ENCODE data around the gene TOMM40L.
"Not testable (repeated sequence)": the region's sequence is repeated elsewhere in the genome, so short reads cannot be mapped to it uniquely, and the experiment has no call there.

TOMM40L gene

DNA sequence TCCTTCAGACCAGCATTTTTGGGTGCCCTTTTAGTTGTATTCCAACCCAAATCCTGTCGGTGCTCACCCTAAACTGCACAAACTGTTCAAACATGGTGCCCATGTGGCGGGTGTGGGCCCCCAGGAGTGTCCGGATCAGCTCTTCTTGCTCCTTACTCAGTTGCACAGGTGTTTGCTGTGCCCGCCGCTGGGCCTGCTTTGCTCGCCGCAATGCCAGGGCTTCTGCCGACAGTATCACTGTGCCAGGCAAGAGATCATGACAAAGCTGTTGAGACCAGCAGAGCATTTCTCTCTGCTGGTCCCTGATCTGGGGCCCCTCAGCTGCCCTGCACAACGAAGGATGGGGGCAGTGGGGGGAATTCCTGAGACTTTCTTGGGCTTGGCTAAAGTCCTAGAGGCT lies 7.2 kb downstream of the TOMM40L start:
- no peak overlapping the region for H3K4me3 ChIP-seq (ENCODE audit: low read length)
- WGBS (ENCODE audit: insufficient coverage, insufficient read length): no CpG with 5 or more reads among the region's 9 CpGs
- no peaks in the 10 kb centered on the region for H3K4me1 ChIP-seq (ENCODE audit: control insufficient read depth, insufficient read depth, low read length)
- peaks cover 8% of the 10 kb centered on the region; the same call in 1 of the 2 replicates for H3K36me3 ChIP-seq (ENCODE audit: control insufficient read depth, insufficient read depth, low read length)
- no peaks in the 10 kb centered on the region for H3K9me3 ChIP-seq (ENCODE audit: control insufficient read depth, insufficient read depth, low read length)
- no peaks in the 10 kb centered on the region for H3K27me3 ChIP-seq (ENCODE audit: control insufficient read depth, insufficient read depth, low read length)
- no peak for DNase-seq (ENCODE audit: low read depth, low spot score)
- H3K27ac ChIP-seq (ENCODE audit: low read length): no peak overlapping the region

DNA sequence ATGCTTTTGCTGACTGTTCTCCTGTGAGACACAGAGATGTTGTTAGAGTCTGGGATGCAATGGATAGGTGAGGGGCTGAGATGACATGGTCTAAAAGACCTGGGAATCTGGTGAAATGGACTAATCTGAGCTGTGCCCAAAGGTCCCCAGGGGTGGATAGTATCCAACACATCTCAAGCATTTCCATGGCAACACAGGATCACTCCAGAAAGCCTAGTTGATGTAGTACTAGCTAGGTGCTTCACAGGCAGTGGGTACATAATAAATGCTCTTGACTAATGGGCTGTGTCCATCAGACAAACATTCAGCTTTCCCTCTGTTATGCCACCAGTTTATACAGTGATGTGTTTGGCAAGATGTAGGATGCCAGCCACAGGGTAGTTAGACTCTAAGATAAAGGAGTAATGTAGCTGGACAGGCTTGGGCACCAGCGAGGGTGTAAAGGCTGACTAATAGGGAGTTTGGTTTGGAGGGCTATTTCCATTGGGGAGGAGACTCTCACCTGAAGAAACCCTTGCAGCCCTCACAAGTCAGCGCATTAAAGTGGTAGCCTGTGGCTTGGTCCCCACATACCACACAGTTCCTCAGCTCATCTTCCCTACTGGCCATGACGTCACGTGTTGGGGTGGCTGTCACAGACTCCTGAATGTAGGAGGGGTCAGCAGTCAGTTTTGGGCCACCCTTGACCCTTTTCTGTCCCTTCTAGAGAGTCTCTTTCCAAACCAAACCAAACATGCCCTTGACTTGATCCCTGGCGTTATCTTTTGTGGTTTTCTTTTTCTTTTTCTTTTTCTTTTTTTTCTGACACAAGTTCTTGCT lies 10.3 kb downstream of the TOMM40L start:
- WGBS (ENCODE audit: insufficient coverage, insufficient read length): no CpG with 5 or more reads among the region's 5 CpGs
- DNase-seq (ENCODE audit: low read depth, low spot score): no peak
- H3K36me3 ChIP-seq (ENCODE audit: control insufficient read depth, insufficient read depth, low read length): no peaks in the 10 kb centered on the region
- H3K4me3 ChIP-seq (ENCODE audit: low read length): no peak overlapping the region
- no peaks in the 10 kb centered on the region for H3K9me3 ChIP-seq (ENCODE audit: control insufficient read depth, insufficient read depth, low read length)
- H3K27me3 ChIP-seq (ENCODE audit: control insufficient read depth, insufficient read depth, low read length): no peaks in the 10 kb centered on the region
- no peak overlapping the region for H3K27ac ChIP-seq (ENCODE audit: low read length)
- H3K4me1 ChIP-seq (ENCODE audit: control insufficient read depth, insufficient read depth, low read length): no peaks in the 10 kb centered on the region

DNA sequence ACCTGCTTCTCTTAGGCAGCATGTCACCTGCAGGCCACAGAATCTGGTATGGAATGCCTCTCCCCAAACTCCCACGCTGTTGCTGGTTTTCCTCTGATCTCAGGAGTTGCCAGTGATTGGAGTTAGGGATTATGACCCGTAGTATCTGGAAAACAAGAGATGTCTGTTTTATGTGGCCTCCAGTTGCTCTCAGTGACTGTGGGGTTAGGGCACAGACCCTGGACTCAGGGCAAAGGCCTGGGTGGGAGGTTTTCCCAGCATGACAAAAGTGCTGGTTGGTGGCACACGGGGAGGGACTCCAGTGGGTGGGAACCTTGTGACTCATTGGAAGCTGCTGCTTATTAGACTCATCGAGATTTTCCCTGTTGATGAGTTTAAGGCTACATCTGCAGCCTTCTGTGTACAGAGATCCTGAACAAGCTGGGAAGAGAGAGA lies 12.2 kb downstream of the TOMM40L start, which contains the start of gene NR1I3:
TSS of gene NR1I3 (minus strand) at position 165 of the 435 bp plus-strand sequence. CDS start 1,638 bp downstream, outside the sequence.
- no peak for DNase-seq (ENCODE audit: low read depth, low spot score)

DNA sequence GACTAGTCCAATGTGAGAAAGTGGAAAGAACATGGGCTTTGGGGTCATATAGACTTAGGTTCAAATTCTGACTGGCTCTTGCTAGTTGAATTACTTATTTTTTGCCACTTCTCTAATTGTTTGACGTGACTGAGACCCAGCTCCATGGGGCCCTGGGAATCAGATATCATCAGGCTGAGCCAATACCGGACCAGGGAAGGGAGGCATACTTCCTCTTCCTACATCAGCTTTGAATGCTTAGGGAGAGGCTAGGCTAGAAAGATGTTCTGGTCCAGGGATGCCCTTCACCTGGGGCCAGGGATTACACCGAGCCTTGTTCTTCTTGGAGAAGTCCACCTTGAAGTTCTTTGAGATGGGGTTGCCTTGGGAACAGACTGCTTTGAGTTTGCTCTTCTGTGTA lies 15.8 kb downstream of the TOMM40L start:
- no peaks in the 10 kb centered on the region for H3K27me3 ChIP-seq (ENCODE audit: control insufficient read depth, insufficient read depth, low read length)
- no peaks in the 10 kb centered on the region for H3K36me3 ChIP-seq (ENCODE audit: control insufficient read depth, insufficient read depth, low read length)
- no peak overlapping the region for H3K27ac ChIP-seq (ENCODE audit: low read length)
- H3K4me3 ChIP-seq (ENCODE audit: low read length): no peak overlapping the region
- no peaks in the 10 kb centered on the region for H3K4me1 ChIP-seq (ENCODE audit: control insufficient read depth, insufficient read depth, low read length)
- no peaks in the 10 kb centered on the region for H3K9me3 ChIP-seq (ENCODE audit: control insufficient read depth, insufficient read depth, low read length)
- no peak for DNase-seq (ENCODE audit: low read depth, low spot score)
- WGBS (ENCODE audit: insufficient coverage, insufficient read length): no CpG with 5 or more reads among the region's 3 CpGs

More for the DNA sequence above, 12.2 kb downstream of the TOMM40L start, which contains the start of gene NR1I3:
- H3K27me3 ChIP-seq (ENCODE audit: control insufficient read depth, insufficient read depth, low read length): no peaks in the 10 kb centered on the region
- H3K36me3 ChIP-seq (ENCODE audit: control insufficient read depth, insufficient read depth, low read length): no peaks in the 10 kb centered on the region
- H3K4me1 ChIP-seq (ENCODE audit: control insufficient read depth, insufficient read depth, low read length): no peaks in the 10 kb centered on the region
- no peak within 1 kb of the TSS for H3K4me3 ChIP-seq (ENCODE audit: low read length)
- no peak within 1 kb of the TSS for H3K27ac ChIP-seq (ENCODE audit: low read length)
- H3K9me3 ChIP-seq (ENCODE audit: control insufficient read depth, insufficient read depth, low read length): no peaks in the 10 kb centered on the region
- no CpG with 5 or more reads among the region's 4 CpGs for WGBS (ENCODE audit: insufficient coverage, insufficient read length)

DNA sequence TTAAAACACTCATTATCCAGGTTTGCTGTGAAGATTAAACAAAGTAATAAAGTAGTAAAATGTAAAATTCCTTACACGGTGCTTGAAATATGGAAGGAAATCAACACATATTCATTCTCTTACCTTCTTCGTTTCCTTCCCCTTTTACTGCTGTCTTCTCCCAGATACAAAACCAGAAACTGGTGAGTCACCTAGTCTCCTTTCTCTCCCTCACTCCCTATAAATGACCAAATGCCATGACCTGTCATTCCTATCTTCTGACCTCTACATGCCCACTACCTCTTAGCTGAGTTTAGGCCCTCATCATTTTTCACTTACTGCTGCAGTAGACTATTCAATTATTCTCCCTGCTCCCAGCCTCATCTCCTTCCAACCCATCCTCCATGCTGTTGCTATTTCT lies 16.5 kb downstream of the TOMM40L start:
- Histone ChIP-seq H3K4me1 (ENCODE audit: control insufficient read depth, insufficient read depth, low read length) (no peaks in the 10 kb centered on the region), H3K27ac (ENCODE audit: low read length) (no peak overlapping the region), H3K36me3 (ENCODE audit: control insufficient read depth, insufficient read depth, low read length) (no peaks in the 10 kb centered on the region), H3K4me3 (ENCODE audit: low read length) (no peak overlapping the region), H3K27me3 (ENCODE audit: control insufficient read depth, insufficient read depth, low read length) (no peaks in the 10 kb centered on the region), H3K9me3 (ENCODE audit: control insufficient read depth, insufficient read depth, low read length) (no peaks in the 10 kb centered on the region)
- no peak for DNase-seq (ENCODE audit: low read depth, low spot score)
- WGBS (ENCODE audit: insufficient coverage, insufficient read length): no CpG with 5 or more reads among the region's 2 CpGs

DNA sequence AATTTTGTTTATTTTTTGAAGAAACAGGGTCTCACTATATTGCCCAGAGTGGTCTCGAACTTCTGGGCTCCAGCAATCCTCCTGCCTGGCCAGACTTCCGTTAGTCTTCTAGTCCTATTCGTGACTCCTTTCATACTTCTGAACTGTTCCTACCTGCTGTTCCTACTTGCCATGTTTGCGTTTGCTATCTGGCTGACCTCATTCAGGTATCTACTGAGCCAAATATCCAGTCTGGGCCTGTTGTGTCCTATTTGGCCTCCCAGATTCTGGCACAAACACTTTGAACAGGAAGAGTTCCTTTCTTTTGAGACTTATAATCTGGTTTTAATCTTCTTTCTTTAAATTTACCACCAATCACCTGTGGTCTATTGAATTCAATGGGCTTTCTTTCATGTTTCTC lies 19.0 kb downstream of the TOMM40L start:
- H3K9me3 ChIP-seq (ENCODE audit: control insufficient read depth, insufficient read depth, low read length): no peaks in the 10 kb centered on the region

DNA sequence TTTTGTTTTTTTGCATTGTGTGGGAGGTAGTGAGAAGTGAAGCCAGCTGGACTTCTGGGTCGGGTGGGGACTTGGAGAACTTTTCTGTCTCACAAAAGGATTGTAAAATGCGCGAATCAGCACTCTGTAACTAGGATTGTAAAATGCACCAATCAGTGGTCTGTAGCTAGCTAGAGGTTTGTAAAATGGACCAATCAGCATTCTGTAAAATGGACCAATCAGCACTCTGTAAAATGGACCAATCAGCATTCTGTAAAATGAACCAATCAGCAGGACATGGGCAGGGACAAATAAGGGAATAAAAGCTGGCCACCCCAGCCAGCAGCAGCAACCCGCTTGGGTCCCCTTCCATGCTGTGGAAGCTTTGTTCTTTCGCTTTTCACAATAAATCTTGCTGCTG lies 24.2 kb downstream of the TOMM40L start:
- not testable (repeated sequence) for DNase-seq (ENCODE audit: low read depth, low spot score); H3K4me3 ChIP-seq (ENCODE audit: low read length); H3K27ac ChIP-seq (ENCODE audit: low read length); H3K4me1 ChIP-seq (ENCODE audit: control insufficient read depth, insufficient read depth, low read length); H3K36me3 ChIP-seq (ENCODE audit: control insufficient read depth, insufficient read depth, low read length); H3K27me3 ChIP-seq (ENCODE audit: control insufficient read depth, insufficient read depth, low read length); H3K9me3 ChIP-seq (ENCODE audit: control insufficient read depth, insufficient read depth, low read length)
- no CpG with 5 or more reads among the region's 5 CpGs for WGBS (ENCODE audit: insufficient coverage, insufficient read length)

More for the DNA sequence above, 19.0 kb downstream of the TOMM40L start:
- no peaks in the 10 kb centered on the region for H3K27me3 ChIP-seq (ENCODE audit: control insufficient read depth, insufficient read depth, low read length)
- no peak overlapping the region for H3K27ac ChIP-seq (ENCODE audit: low read length)
- no peaks in the 10 kb centered on the region for H3K36me3 ChIP-seq (ENCODE audit: control insufficient read depth, insufficient read depth, low read length)
- DNase-seq (ENCODE audit: low read depth, low spot score): no peak
- H3K4me3 ChIP-seq (ENCODE audit: low read length): no peak overlapping the region
- no CpG with 5 or more reads among the region's 4 CpGs for WGBS (ENCODE audit: insufficient coverage, insufficient read length)
- H3K4me1 ChIP-seq (ENCODE audit: control insufficient read depth, insufficient read depth, low read length): no peaks in the 10 kb centered on the region

DNA sequence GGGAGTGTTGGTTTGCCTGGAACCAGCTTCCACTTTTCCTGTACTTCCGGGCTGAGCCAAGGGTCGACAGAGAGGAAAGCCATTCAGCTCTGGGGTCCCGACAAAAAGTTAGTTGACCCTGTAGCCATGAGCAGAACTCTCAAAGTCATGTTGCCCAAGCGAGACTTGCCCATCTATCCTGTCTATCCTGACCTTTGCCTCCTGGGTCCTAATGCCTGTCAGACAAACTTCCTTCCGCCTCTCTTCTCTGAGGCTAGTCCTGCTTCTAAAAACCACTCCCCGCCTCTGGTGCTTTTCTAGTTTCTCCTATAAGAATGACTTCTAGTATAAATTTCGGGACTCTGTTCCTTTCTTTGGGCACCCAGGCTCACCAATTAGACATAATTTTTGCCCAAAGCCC lies 25.0 kb downstream of the TOMM40L start:
- Histone ChIP-seq H3K4me3 (ENCODE audit: low read length) (no peak overlapping the region), H3K4me1 (ENCODE audit: control insufficient read depth, insufficient read depth, low read length) (no peaks in the 10 kb centered on the region), H3K27ac (ENCODE audit: low read length) (no peak overlapping the region), H3K9me3 (ENCODE audit: control insufficient read depth, insufficient read depth, low read length) (no peaks in the 10 kb centered on the region), H3K27me3 (ENCODE audit: control insufficient read depth, insufficient read depth, low read length) (no peaks in the 10 kb centered on the region), H3K36me3 (ENCODE audit: control insufficient read depth, insufficient read depth, low read length) (no peaks in the 10 kb centered on the region)
- DNase-seq (ENCODE audit: low read depth, low spot score): no peak
- no CpG with 5 or more reads among the region's 7 CpGs for WGBS (ENCODE audit: insufficient coverage, insufficient read length)

DNA sequence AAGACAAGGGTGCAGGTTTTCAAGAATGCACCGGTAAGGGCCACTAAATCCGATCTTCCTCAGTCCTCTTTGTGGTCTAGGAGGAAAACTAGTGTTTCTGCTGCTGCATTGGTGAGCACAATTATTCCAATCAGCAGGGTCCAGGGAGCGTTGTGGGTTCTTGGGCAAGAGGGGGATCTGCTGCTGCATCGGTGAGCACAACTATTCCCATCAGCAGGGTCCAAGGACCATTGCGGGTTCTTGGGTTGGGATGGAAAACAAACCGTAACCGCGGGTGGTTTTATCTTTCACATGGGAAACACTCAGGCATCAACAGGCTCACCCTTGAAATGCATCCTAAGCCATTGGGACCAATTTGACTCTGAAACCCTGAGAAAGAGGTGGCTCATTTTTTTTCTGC lies 25.7 kb downstream of the TOMM40L start:
- Histone ChIP-seq H3K9me3 (ENCODE audit: control insufficient read depth, insufficient read depth, low read length) (no peaks in the 10 kb centered on the region), H3K27me3 (ENCODE audit: control insufficient read depth, insufficient read depth, low read length) (no peaks in the 10 kb centered on the region), H3K4me1 (ENCODE audit: control insufficient read depth, insufficient read depth, low read length) (no peaks in the 10 kb centered on the region), H3K36me3 (ENCODE audit: control insufficient read depth, insufficient read depth, low read length) (no peaks in the 10 kb centered on the region), H3K4me3 (ENCODE audit: low read length) (no peak overlapping the region), H3K27ac (ENCODE audit: low read length) (no peak overlapping the region)
- DNase-seq (ENCODE audit: low read depth, low spot score): no peak
- no CpG with 5 or more reads among the region's 8 CpGs for WGBS (ENCODE audit: insufficient coverage, insufficient read length)

DNA sequence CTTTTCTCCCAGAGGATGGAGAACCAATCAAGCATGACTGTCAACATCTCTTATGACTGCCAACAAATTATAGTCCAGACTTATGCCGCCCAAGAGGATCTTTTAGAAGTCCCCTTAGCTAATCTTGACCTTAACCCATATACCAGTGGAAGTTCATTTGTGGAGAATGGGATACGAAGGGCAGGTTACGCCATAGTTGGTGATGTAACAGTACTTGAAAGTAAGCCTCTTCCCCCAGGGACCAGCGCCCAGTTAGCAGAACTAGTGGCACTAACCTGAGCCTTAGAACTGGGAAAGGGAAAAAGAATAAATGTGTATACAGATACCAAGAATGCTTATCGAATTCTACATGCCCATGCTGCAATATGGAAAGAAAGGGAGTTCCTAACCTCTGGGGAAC lies 29.4 kb downstream of the TOMM40L start:
- not testable (repeated sequence) for H3K4me1 ChIP-seq (ENCODE audit: control insufficient read depth, insufficient read depth, low read length); DNase-seq (ENCODE audit: low read depth, low spot score); H3K27ac ChIP-seq (ENCODE audit: low read length); H3K36me3 ChIP-seq (ENCODE audit: control insufficient read depth, insufficient read depth, low read length); H3K27me3 ChIP-seq (ENCODE audit: control insufficient read depth, insufficient read depth, low read length); H3K9me3 ChIP-seq (ENCODE audit: control insufficient read depth, insufficient read depth, low read length); H3K4me3 ChIP-seq (ENCODE audit: low read length)
- no CpG with 5 or more reads among the region's 5 CpGs for whole genome bisulfite sequencing (ENCODE audit: insufficient coverage, insufficient read length)

All from iPS DF 6.9 (cell line).